ENCODE measurements around the gene WHAMM.
A peak's percentile ranks its signal among the peaks of the same experiment; 100 is the strongest.

WHAMM gene

GRCh38 chr15:82807920-82808633, 1.4 kb upstream of the WHAMM start:
- H2AFZ ChIP-seq (ENCODE audit: low read depth, low read length) = no peak overlapping the region
- no peak overlapping the region for H3K4me2 ChIP-seq (ENCODE audit: low read length, poor library complexity, severe bottlenecking)
- no peaks in the 10 kb centered on the region for H3K9me3 ChIP-seq (ENCODE audit: control insufficient read depth, low read length)
- H3K4ac ChIP-seq (ENCODE audit: low read depth in 1 of 2, low read length in 2 of 2) = no peak overlapping the region
- H2BK5ac ChIP-seq (ENCODE audit: low read depth, low read length, poor library complexity, severe bottlenecking) = no peak overlapping the region
- no peak overlapping the region for H2BK15ac ChIP-seq (ENCODE audit: low read depth, poor library complexity, severe bottlenecking)
- H3K9ac ChIP-seq (ENCODE audit: low read length) = no peak overlapping the region
- H2BK120ac ChIP-seq (ENCODE audit: low read depth, low read length) = no peak overlapping the region
- H4K91ac ChIP-seq (ENCODE audit: low read length) = no peak overlapping the region
- DNase-seq = no peak
- H3K18ac ChIP-seq (ENCODE audit: low read depth in 1 of 2, low read length in 2 of 2) = no peak overlapping the region
- peaks cover 4% of the 10 kb centered on the region for H3K4me1 ChIP-seq (ENCODE audit: control insufficient read depth, insufficient read depth, low read depth, low read length)
- no peak overlapping the region for H4K8ac ChIP-seq (ENCODE audit: low read length)
- no peak overlapping the region for H3K27ac ChIP-seq (ENCODE audit: low read length, poor library complexity, severe bottlenecking)
- no peak overlapping the region for H2BK12ac ChIP-seq (ENCODE audit: low read length in 2 of 2)
- no peak overlapping the region for H3K14ac ChIP-seq (ENCODE audit: low read length in 2 of 2)
- H2AK5ac ChIP-seq (ENCODE audit: low read length, severe bottlenecking) = no peak overlapping the region
- WGBS = 94% methylated on average over 7 of the region's 11 CpGs
- H3K27me3 ChIP-seq (ENCODE audit: control insufficient read depth in 1 of 2, insufficient read depth in 1 of 2, low read length in 2 of 2) = peaks cover 0 to 1% of the 10 kb centered on the region in 2 experiments
- no peak overlapping the region for H3K23ac ChIP-seq (ENCODE audit: low read length in 2 of 2)
- H3K4me3 ChIP-seq (ENCODE audit: insufficient read depth in 1 of 2, low read depth in 1 of 2, low read length in 2 of 2) = no peak overlapping the region
- peaks cover 1% of the 10 kb centered on the region for H3K79me1 ChIP-seq (replicated peaks; ENCODE audit: low read length, poor library complexity, severe bottlenecking)
- peaks cover 0 to 3% of the 10 kb centered on the region in 2 experiments for H3K36me3 ChIP-seq (ENCODE audit: control insufficient read depth in 1 of 2, insufficient read depth in 2 of 2, low read depth in 1 of 2, low read length in 2 of 2)

- H3K4me2 ChIP-seq (ENCODE audit: low read length, poor library complexity, severe bottlenecking) = peak overlapping the region; percentile 30
- H3K79me1 ChIP-seq (replicated peaks; ENCODE audit: low read length, poor library complexity, severe bottlenecking) = peaks cover 1% of the 10 kb centered on the region
- no peak overlapping the region for H2BK120ac ChIP-seq (ENCODE audit: low read depth, low read length)
- no peaks in the 10 kb centered on the region for H3K9me3 ChIP-seq (ENCODE audit: control insufficient read depth, low read length)
- peaks cover 3 to 9% of the 10 kb centered on the region in 2 experiments for H3K36me3 ChIP-seq (ENCODE audit: control insufficient read depth in 1 of 2, insufficient read depth in 2 of 2, low read depth in 1 of 2, low read length in 2 of 2)
- H3K14ac ChIP-seq (ENCODE audit: low read length in 2 of 2) = no peak overlapping the region
- H3K4me1 ChIP-seq (ENCODE audit: control insufficient read depth, insufficient read depth, low read depth, low read length) = peaks cover 4% of the 10 kb centered on the region
- H4K8ac ChIP-seq (ENCODE audit: low read length) = no peak overlapping the region
- H3K23ac ChIP-seq (ENCODE audit: low read length in 2 of 2) = no peak overlapping the region
- no peak for DNase-seq
- H2BK5ac ChIP-seq (ENCODE audit: low read depth, low read length, poor library complexity, severe bottlenecking) = no peak overlapping the region
- H3K27me3 ChIP-seq (ENCODE audit: control insufficient read depth in 1 of 2, insufficient read depth in 1 of 2, low read length in 2 of 2) = no peaks in the 10 kb centered on the region
- no peak overlapping the region for H2AK5ac ChIP-seq (ENCODE audit: low read length, severe bottlenecking)
- no peak overlapping the region for H3K9ac ChIP-seq (ENCODE audit: low read length)
- no peak overlapping the region for H3K27ac ChIP-seq (ENCODE audit: low read length, poor library complexity, severe bottlenecking)
- H2BK15ac ChIP-seq (ENCODE audit: low read depth, poor library complexity, severe bottlenecking) = no peak overlapping the region
- WGBS = 89% methylated on average over 9 of the region's 9 CpGs
- no peak overlapping the region for H3K4me3 ChIP-seq (ENCODE audit: insufficient read depth in 1 of 2, low read depth in 1 of 2, low read length in 2 of 2)
- H2BK12ac ChIP-seq (ENCODE audit: low read length in 2 of 2) = no peak overlapping the region
- no peak overlapping the region for H2AFZ ChIP-seq (ENCODE audit: low read depth, low read length)
- no peak overlapping the region for H4K91ac ChIP-seq (ENCODE audit: low read length)
- no peak overlapping the region for H3K18ac ChIP-seq (ENCODE audit: low read depth in 1 of 2, low read length in 2 of 2)
- H3K4ac ChIP-seq (ENCODE audit: low read depth in 1 of 2, low read length in 2 of 2) = no peak overlapping the region
Measured at GRCh38 chr15:82808634-82809041, 790 bp upstream of the WHAMM start.

- Histone ChIP-seq H3K4ac (ENCODE audit: low read depth in 1 of 2, low read length in 2 of 2) (peak overlapping the region; percentile 80 to 98), H2BK5ac (ENCODE audit: low read depth, low read length, poor library complexity, severe bottlenecking) (peak overlapping the region; percentile 98), H3K18ac (ENCODE audit: low read depth in 1 of 2, low read length in 2 of 2) (peak overlapping the region; percentile 95 to 98), H3K9ac (ENCODE audit: low read length) (peak overlapping the region; percentile 99), H2BK120ac (ENCODE audit: low read depth, low read length) (peak overlapping the region; percentile 85), H3K27me3 (ENCODE audit: control insufficient read depth in 1 of 2, insufficient read depth in 1 of 2, low read length in 2 of 2) (no peaks in the 10 kb centered on the region), H4K91ac (ENCODE audit: low read length) (peak overlapping the region; percentile 99), H3K4me3 (ENCODE audit: insufficient read depth in 1 of 2, low read depth in 1 of 2, low read length in 2 of 2) (peak overlapping the region; percentile 83 to 99), H3K4me1 (ENCODE audit: control insufficient read depth, insufficient read depth, low read depth, low read length) (peaks cover 4% of the 10 kb centered on the region), H3K9me3 (ENCODE audit: control insufficient read depth, low read length) (no peaks in the 10 kb centered on the region), H2AK5ac (ENCODE audit: low read length, severe bottlenecking) (no peak overlapping the region), H3K23ac (ENCODE audit: low read length in 2 of 2) (peak overlapping the region in 1 of 2 experiments; percentile 46), H3K27ac (ENCODE audit: low read length, poor library complexity, severe bottlenecking) (peak overlapping the region; percentile 89), H3K79me1 (replicated peaks; ENCODE audit: low read length, poor library complexity, severe bottlenecking) (peaks cover 3% of the 10 kb centered on the region), H2BK12ac (ENCODE audit: low read length in 2 of 2) (peak overlapping the region in 1 of 2 experiments; percentile 64), H3K36me3 (ENCODE audit: control insufficient read depth in 1 of 2, insufficient read depth in 2 of 2, low read depth in 1 of 2, low read length in 2 of 2) (peaks cover 7 to 19% of the 10 kb centered on the region in 2 experiments), H2BK15ac (ENCODE audit: low read depth, poor library complexity, severe bottlenecking) (peak overlapping the region; percentile 97), H2AFZ (ENCODE audit: low read depth, low read length) (peak overlapping the region; percentile 46), H4K8ac (ENCODE audit: low read length) (peak overlapping the region; percentile 92), H3K4me2 (ENCODE audit: low read length, poor library complexity, severe bottlenecking) (peak overlapping the region; percentile 53), H3K14ac (ENCODE audit: low read length in 2 of 2) (peak overlapping the region; percentile 74 to 77)
- DNase-seq = peak; percentile 55
- WGBS = under 1% methylated on average over 46 of the region's 81 CpGs
Measured at GRCh38 chr15:82810061-82810889, 847 bp downstream of the WHAMM start.

- DNase-seq = peak; percentile 20
- Histone ChIP-seq H3K14ac (ENCODE audit: low read length in 2 of 2) (no peak overlapping the region), H2AFZ (ENCODE audit: low read depth, low read length) (no peak overlapping the region), H2BK15ac (ENCODE audit: low read depth, poor library complexity, severe bottlenecking) (no peak overlapping the region), H2BK12ac (ENCODE audit: low read length in 2 of 2) (no peak overlapping the region), H3K27ac (ENCODE audit: low read length, poor library complexity, severe bottlenecking) (peak overlapping the region; percentile 89), H3K79me1 (replicated peaks; ENCODE audit: low read length, poor library complexity, severe bottlenecking) (peaks cover 3% of the 10 kb centered on the region), H3K4me1 (ENCODE audit: control insufficient read depth, insufficient read depth, low read depth, low read length) (peaks cover 3% of the 10 kb centered on the region), H2AK5ac (ENCODE audit: low read length, severe bottlenecking) (no peak overlapping the region), H3K9me3 (ENCODE audit: control insufficient read depth, low read length) (no peaks in the 10 kb centered on the region), H3K9ac (ENCODE audit: low read length) (peak overlapping the region; percentile 99), H3K4me2 (ENCODE audit: low read length, poor library complexity, severe bottlenecking) (peak overlapping the region; percentile 53), H3K4ac (ENCODE audit: low read depth in 1 of 2, low read length in 2 of 2) (no peak overlapping the region), H4K91ac (ENCODE audit: low read length) (no peak overlapping the region), H4K8ac (ENCODE audit: low read length) (no peak overlapping the region), H2BK5ac (ENCODE audit: low read depth, low read length, poor library complexity, severe bottlenecking) (no peak overlapping the region), H2BK120ac (ENCODE audit: low read depth, low read length) (no peak overlapping the region), H3K27me3 (ENCODE audit: control insufficient read depth in 1 of 2, insufficient read depth in 1 of 2, low read length in 2 of 2) (no peaks in the 10 kb centered on the region), H3K23ac (ENCODE audit: low read length in 2 of 2) (no peak overlapping the region), H3K4me3 (ENCODE audit: insufficient read depth in 1 of 2, low read depth in 1 of 2, low read length in 2 of 2) (peak overlapping the region in 1 of 2 experiments; percentile 83), H3K36me3 (ENCODE audit: control insufficient read depth in 1 of 2, insufficient read depth in 2 of 2, low read depth in 1 of 2, low read length in 2 of 2) (peaks cover 7 to 25% of the 10 kb centered on the region in 2 experiments), H3K18ac (ENCODE audit: low read depth in 1 of 2, low read length in 2 of 2) (no peak overlapping the region)
- 0% methylated on average over 3 of the region's 6 CpGs for WGBS
Measured at GRCh38 chr15:82810890-82811426, 1.5 kb downstream of the WHAMM start.

All from mesenchymal stem cell (in vitro differentiated cells and primary cell).